ENCODE results near the gene ACTRT2.

Gene ACTRT2

DNA sequence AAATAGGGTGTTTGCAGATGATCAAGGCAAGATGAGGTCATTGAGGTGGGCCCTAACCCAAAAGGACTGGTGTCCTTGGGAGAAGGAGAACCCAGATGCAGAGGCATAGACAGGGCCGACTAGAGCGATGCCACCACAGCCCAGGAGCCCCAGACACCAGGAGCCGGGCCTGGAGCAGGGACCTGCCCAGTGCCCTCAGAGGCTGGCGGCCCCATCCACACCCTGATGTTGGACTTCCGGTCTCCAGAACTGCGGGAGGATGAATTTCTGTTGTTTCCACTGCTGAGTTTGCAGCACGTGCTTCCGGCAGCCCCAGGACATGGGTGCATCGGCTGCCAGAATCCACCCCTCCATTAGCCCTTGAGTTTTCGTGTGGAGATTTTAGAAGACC is 7.2 kb upstream of the ACTRT2 start:
- DNase-seq (ENCODE audit: low spot score in 2 of 2): no peak
- H3K27me3 ChIP-seq (ENCODE audit: low read depth): peaks cover 30% of the 10 kb centered on the region
- H3K4me1 ChIP-seq: no peaks in the 10 kb centered on the region
- H3K36me3 ChIP-seq (replicated peaks): no peaks in the 10 kb centered on the region
- in situ Hi-C loops (cut with MboI; ENCODE audit: low sequenced_read_pairs): loop anchor here (5.0 kb wide), 1 partner anchor 413 kb away; no protein-coding TSS in a partner anchor
- H3K4me3 ChIP-seq: no peak overlapping the region
- H3K9me3 ChIP-seq: no peaks in the 10 kb centered on the region

- H3K9me3 ChIP-seq: no peaks in the 10 kb centered on the region
- H3K27me3 ChIP-seq (ENCODE audit: low read depth): peaks cover 36% of the 10 kb centered on the region
- DNase-seq (ENCODE audit: low spot score in 2 of 2): no peak
- no peak overlapping the region for H3K4me3 ChIP-seq
- H3K36me3 ChIP-seq (replicated peaks): no peaks in the 10 kb centered on the region
- in situ Hi-C loops (cut with MboI; ENCODE audit: low sequenced_read_pairs): loop anchor here (5.0 kb wide), 1 partner anchor 413 kb away; no protein-coding TSS in a partner anchor
- H3K4me1 ChIP-seq: no peaks in the 10 kb centered on the region
Measured at GRCh38 chr1:3014443-3015268, 6.6 kb upstream of the ACTRT2 start.

DNA sequence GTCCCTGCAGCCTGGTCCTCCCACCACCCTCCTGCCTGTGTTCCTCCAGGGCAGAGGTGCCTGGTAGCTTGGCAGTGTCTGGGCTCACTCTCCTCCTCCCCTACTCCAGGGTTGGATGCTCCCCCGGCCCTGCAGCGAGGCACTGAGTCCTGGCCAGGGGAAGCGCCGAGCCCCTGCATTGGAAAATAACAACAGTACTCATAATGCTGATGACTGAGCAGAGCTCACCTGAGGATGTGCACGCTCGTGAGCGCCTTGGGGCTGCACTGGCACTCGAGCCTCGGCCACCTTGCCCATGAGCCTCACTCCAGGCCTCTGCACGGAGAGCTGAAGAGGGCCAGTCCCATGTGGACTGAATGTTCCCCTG is 6.0 kb upstream of the ACTRT2 start:
- Histone ChIP-seq H3K4me1 (no peaks in the 10 kb centered on the region), H3K4me3 (no peak overlapping the region), H3K9me3 (no peaks in the 10 kb centered on the region), H3K36me3 (replicated peaks) (no peaks in the 10 kb centered on the region), H3K27me3 (ENCODE audit: low read depth) (peaks cover 40% of the 10 kb centered on the region)
- in situ Hi-C loops (cut with MboI; ENCODE audit: low sequenced_read_pairs): no loop called here
- DNase-seq (ENCODE audit: low spot score in 2 of 2): no peak

GRCh38 chr1:3015744-3016143 is 5.5 kb upstream of the ACTRT2 start:
- H3K36me3 ChIP-seq (replicated peaks): no peaks in the 10 kb centered on the region
- in situ Hi-C loops (cut with MboI; ENCODE audit: low sequenced_read_pairs): no loop called here
- H3K4me3 ChIP-seq: no peak overlapping the region
- DNase-seq (ENCODE audit: low spot score in 2 of 2): no peak
- peaks cover 43% of the 10 kb centered on the region for H3K27me3 ChIP-seq (ENCODE audit: low read depth)
- H3K9me3 ChIP-seq: no peaks in the 10 kb centered on the region
- H3K4me1 ChIP-seq: no peaks in the 10 kb centered on the region

DNA sequence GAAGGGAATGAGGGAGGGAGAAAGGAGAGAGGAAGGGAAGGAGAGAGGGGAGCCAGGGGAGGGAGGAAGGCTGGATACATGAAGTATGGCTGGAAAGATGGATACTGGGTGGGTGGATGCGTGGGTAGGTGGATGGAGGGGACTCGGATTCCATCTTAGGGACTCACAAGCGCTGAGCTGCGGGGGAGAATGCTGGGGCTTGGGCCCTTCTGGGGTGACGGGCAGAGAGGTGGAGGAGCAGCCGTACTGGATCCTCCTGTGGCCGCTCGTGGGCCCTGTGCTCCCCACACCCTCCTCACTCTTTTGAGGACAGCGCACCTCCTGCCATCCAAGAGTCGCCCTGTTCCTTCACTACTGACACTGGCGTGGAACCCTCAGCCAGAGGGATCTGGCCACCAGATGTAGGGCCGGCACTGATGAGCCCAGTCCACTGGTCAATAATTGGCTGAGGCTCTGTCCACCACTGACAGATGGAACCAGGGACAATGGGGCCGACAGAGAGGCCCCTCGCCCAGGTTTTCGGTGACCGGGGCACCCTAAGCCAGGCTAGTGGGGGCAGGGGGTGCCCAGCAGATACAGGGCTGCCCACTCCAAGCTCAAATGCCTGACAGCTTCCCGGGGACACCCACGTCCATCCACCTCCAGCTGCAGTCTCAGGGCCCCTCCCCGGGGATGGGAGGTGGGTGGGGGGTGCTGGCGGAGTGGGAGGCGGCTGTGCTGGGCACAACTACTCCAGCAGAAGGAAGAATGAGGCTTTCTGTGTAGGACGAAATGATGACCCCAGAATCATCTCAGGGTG is 4.4 kb upstream of the ACTRT2 start:
- H3K36me3 ChIP-seq (replicated peaks): no peaks in the 10 kb centered on the region
- in situ Hi-C loops (cut with MboI; ENCODE audit: low sequenced_read_pairs): no loop called here
- no peaks in the 10 kb centered on the region for H3K9me3 ChIP-seq
- H3K27me3 ChIP-seq (ENCODE audit: low read depth): peaks cover 51% of the 10 kb centered on the region
- H3K4me3 ChIP-seq: no peak overlapping the region
- DNase-seq (ENCODE audit: low spot score in 2 of 2): no peak
- no peaks in the 10 kb centered on the region for H3K4me1 ChIP-seq

- in situ Hi-C loops (cut with MboI; ENCODE audit: low sequenced_read_pairs): no loop called here
- no peak for DNase-seq (ENCODE audit: low spot score in 2 of 2)
- H3K9me3 ChIP-seq: no peaks in the 10 kb centered on the region
Measured at GRCh38 chr1:3017440-3018050, 3.7 kb upstream of the ACTRT2 start.

DNA sequence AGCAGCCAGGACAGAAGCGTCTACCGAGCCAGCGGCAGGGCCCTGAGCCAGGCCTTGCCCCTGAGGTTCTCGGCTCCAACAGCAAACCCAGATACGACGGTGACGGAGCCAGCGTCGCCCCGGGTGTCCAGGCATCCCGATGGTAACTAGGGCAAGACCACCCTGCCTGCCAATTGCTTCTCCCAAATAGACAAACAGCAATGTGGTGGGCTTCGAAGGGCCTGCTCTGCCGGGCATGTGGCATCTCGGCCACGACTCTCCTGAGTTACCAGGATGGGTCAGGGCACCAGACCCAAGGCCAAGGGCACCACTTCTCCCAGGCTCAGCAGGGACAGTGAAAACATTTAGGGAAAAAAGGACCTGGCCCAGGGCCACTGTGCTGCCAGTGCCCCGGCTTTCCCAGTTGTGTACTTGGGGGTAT is 3.2 kb upstream of the ACTRT2 start:
- Histone ChIP-seq H3K27me3 (ENCODE audit: low read depth) (peaks cover 62% of the 10 kb centered on the region), H3K4me1 (no peaks in the 10 kb centered on the region), H3K4me3 (no peak overlapping the region), H3K36me3 (replicated peaks) (no peaks in the 10 kb centered on the region), H3K9me3 (no peaks in the 10 kb centered on the region)
- in situ Hi-C loops (cut with MboI; ENCODE audit: low sequenced_read_pairs): no loop called here
- DNase-seq (ENCODE audit: low spot score in 2 of 2): no peak

More at GRCh38 chr1:3017440-3018050, 3.7 kb upstream of the ACTRT2 start:
- peaks cover 58% of the 10 kb centered on the region for H3K27me3 ChIP-seq (ENCODE audit: low read depth)
- H3K36me3 ChIP-seq (replicated peaks): no peaks in the 10 kb centered on the region
- H3K4me1 ChIP-seq: no peaks in the 10 kb centered on the region
- H3K4me3 ChIP-seq: no peak overlapping the region

DNA sequence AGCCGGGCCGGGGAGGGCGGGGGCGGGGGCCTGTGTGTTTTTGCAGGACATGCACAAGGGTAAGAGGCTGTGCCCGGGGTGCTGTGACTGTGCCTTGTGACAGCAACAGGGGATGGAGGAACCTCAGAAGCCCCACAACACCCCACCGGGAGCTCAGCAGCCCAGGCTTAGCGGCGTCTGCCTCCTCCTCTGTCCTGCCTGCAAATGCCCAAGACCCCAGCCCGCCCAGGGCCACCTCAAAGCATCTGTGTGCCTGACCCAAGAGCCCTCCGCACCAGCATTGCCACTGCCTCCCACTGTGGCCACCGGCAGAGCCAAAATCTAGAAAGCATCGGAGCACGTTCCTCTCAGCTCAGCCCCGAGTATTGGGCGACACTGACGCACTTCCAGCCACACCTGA is 2.7 kb upstream of the ACTRT2 start:
- Histone ChIP-seq H3K27me3 (ENCODE audit: low read depth) (peaks cover 67% of the 10 kb centered on the region), H3K9me3 (no peaks in the 10 kb centered on the region), H3K4me1 (no peaks in the 10 kb centered on the region), H3K36me3 (replicated peaks) (no peaks in the 10 kb centered on the region), H3K4me3 (no peak overlapping the region)
- in situ Hi-C loops (cut with MboI; ENCODE audit: low sequenced_read_pairs): no loop called here
- DNase-seq (ENCODE audit: low spot score in 2 of 2): no peak

- in situ Hi-C loops (cut with MboI; ENCODE audit: low sequenced_read_pairs): no loop called here
- H3K36me3 ChIP-seq (replicated peaks): no peaks in the 10 kb centered on the region
- H3K4me3 ChIP-seq: no peak overlapping the region
- no peaks in the 10 kb centered on the region for H3K4me1 ChIP-seq
- DNase-seq (ENCODE audit: low spot score in 2 of 2): no peak
- H3K27me3 ChIP-seq (ENCODE audit: low read depth): peaks cover 72% of the 10 kb centered on the region
- no peaks in the 10 kb centered on the region for H3K9me3 ChIP-seq
Measured at GRCh38 chr1:3019007-3019515, 2.2 kb upstream of the ACTRT2 start.

- Histone ChIP-seq H3K4me1 (no peaks in the 10 kb centered on the region), H3K9me3 (no peaks in the 10 kb centered on the region), H3K27me3 (ENCODE audit: low read depth) (peaks cover 77% of the 10 kb centered on the region), H3K36me3 (replicated peaks) (no peaks in the 10 kb centered on the region), H3K4me3 (no peak overlapping the region)
- no peak for DNase-seq (ENCODE audit: low spot score in 2 of 2)
- in situ Hi-C loops (cut with MboI; ENCODE audit: low sequenced_read_pairs): no loop called here
Measured at GRCh38 chr1:3019516-3020051, 1.7 kb upstream of the ACTRT2 start.

DNA sequence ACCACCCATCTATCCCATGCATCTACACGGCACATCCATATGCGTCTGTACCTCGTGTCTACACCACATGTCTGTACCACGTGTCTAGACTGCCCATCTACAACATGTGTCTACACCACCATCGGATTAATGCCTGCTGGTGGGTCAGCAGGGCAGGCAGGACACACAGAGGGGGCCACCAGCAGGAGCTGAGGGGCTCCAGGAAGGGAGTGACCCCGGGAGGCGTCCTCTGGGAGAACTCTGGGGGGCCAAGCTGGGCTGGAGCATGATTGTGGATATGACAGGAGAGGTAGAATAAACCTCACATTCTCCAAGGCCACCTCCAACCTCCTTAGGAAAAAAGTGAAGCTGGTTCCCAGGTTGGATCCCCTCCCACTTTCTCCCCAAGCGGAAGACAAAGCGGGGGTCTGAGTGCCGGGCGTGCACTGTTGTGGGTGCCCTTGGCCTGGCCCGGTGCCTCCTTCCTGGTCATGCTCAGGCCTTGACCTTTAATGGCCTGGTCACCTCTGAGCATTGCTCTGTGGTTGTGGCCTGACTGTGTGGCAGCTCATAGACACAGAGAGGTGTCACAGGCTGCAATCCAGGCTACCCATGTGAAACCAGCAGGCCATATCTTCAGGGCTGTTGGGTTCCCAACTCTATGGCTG is 881 bp upstream of the ACTRT2 start:
- in situ Hi-C loops (cut with MboI; ENCODE audit: low sequenced_read_pairs): no loop called here
- no peak for DNase-seq (ENCODE audit: low spot score in 2 of 2)
- Histone ChIP-seq H3K9me3 (no peaks in the 10 kb centered on the region), H3K36me3 (replicated peaks) (no peaks in the 10 kb centered on the region), H3K4me1 (no peaks in the 10 kb centered on the region), H3K27me3 (ENCODE audit: low read depth) (peaks cover 71% of the 10 kb centered on the region), H3K4me3 (no peak overlapping the region)

- Histone ChIP-seq H3K9me3 (no peaks in the 10 kb centered on the region), H3K27me3 (ENCODE audit: low read depth) (peaks cover 67% of the 10 kb centered on the region), H3K4me1 (no peaks in the 10 kb centered on the region), H3K36me3 (replicated peaks) (no peaks in the 10 kb centered on the region), H3K4me3 (no peak overlapping the region)
- in situ Hi-C loops (cut with MboI; ENCODE audit: low sequenced_read_pairs): no loop called here
- DNase-seq (ENCODE audit: low spot score in 2 of 2): no peak
Measured at GRCh38 chr1:3021801-3022401, 634 bp downstream of the ACTRT2 start.

GRCh38 chr1:3022511-3022973 is 1.3 kb downstream of the ACTRT2 start:
- no peaks in the 10 kb centered on the region for H3K4me1 ChIP-seq
- H3K27me3 ChIP-seq (ENCODE audit: low read depth): peaks cover 61% of the 10 kb centered on the region
- H3K4me3 ChIP-seq: no peak overlapping the region
- no peaks in the 10 kb centered on the region for H3K36me3 ChIP-seq (replicated peaks)
- in situ Hi-C loops (cut with MboI; ENCODE audit: low sequenced_read_pairs): no loop called here
- no peak for DNase-seq (ENCODE audit: low spot score in 2 of 2)
- H3K9me3 ChIP-seq: no peaks in the 10 kb centered on the region

Measured in HAP-1 (cell line).